Nucleus accumbens (tissue), 56 donors: ENCODE data around the gene SPATA3.
"Not testable (repeated sequence)": the region's sequence is repeated elsewhere in the genome, so short reads cannot be mapped to it uniquely, and the experiment has no call there.

ENCODE experiments used
- DNase-seq, 56 donors: peaks; one replicate each; lab custom pipeline; 2025; lab: John Stamatoyannopoulos, UW

SPATA3 gene

GRCh38 chr2:230967113-230967512 is 28.8 kb upstream of the SPATA3 start:
- no peak for DNase-seq

GRCh38 chr2:230968314-230968713 is 27.6 kb upstream of the SPATA3 start:
- not testable (repeated sequence) for DNase-seq

GRCh38 chr2:230968921-230969658 is 26.8 kb upstream of the SPATA3 start:
- DNase-seq, result no peak

GRCh38 chr2:230969659-230970015 is 26.3 kb upstream of the SPATA3 start:
- no peak for DNase-seq

- DNase-seq, result no peak
Measured at GRCh38 chr2:230972046-230972445, 23.9 kb upstream of the SPATA3 start.

- no peak for DNase-seq
Measured at GRCh38 chr2:230974096-230974913, 21.6 kb upstream of the SPATA3 start.

GRCh38 chr2:230975927-230976326 is 20.0 kb upstream of the SPATA3 start:
- no peak for DNase-seq

GRCh38 chr2:230976671-230977171 is 19.2 kb upstream of the SPATA3 start:
- no peak for DNase-seq

- DNase-seq, result no peak
Measured at GRCh38 chr2:230980468-230980867, 15.5 kb upstream of the SPATA3 start.

GRCh38 chr2:230981704-230982103 is 14.2 kb upstream of the SPATA3 start:
- no peak for DNase-seq

- no peak for DNase-seq
Measured at GRCh38 chr2:230982126-230982525, 13.8 kb upstream of the SPATA3 start.

GRCh38 chr2:230982528-230982927 is 13.4 kb upstream of the SPATA3 start:
- no peak for DNase-seq

- no peak for DNase-seq
Measured at GRCh38 chr2:230983566-230983965, 12.4 kb upstream of the SPATA3 start.

- no peak for DNase-seq
Measured at GRCh38 chr2:230984393-230985220, 11.3 kb upstream of the SPATA3 start.

- DNase-seq, result no peak
Measured at GRCh38 chr2:230985519-230986231, 10.2 kb upstream of the SPATA3 start.

- DNase-seq, result peak in 1 of 56 donors; percentile 29
Measured at GRCh38 chr2:230986520-230987136, 9.3 kb upstream of the SPATA3 start.

- DNase-seq, result peak in 52 of 56 donors; percentile 13 to 87 (median 65)
Measured at GRCh38 chr2:230987137-230988020, 8.5 kb upstream of the SPATA3 start.

- no peak for DNase-seq
Measured at GRCh38 chr2:230989731-230990130, 6.2 kb upstream of the SPATA3 start.
